H9 (cell line): ENCODE measurements around the gene FBXL22. TPM values are rescaled to one million over a fixed set of nuclear protein-coding genes. Genes with fewer than 3 reads are reported as not detected.

Experiments used
- DNase-seq: peaks from one replicate; pipeline ENCODE4 v3.0.0-alpha.2; 2017
- H2AFZ ChIP-seq: one replicate; pipeline ENCODE4 v1.6.1; 2013; ENCODE audit warnings: mild to moderate bottlenecking, low read length, control low read depth, moderate library complexity
- H2AK5ac ChIP-seq: 2 replicates; pipeline ENCODE4 v1.6.1; 2013; ENCODE audit warnings: low read length, control low read depth, mixed read lengths; ENCODE audit not compliant: insufficient read length
- H2BK120ac ChIP-seq: one replicate; pipeline ENCODE4 v1.6.1; 2013; ENCODE audit warnings: low read depth, mild to moderate bottlenecking, low read length, control low read depth, inconsistent platforms; ENCODE audit not compliant: poor library complexity, severe bottlenecking
- H2BK12ac ChIP-seq: 2 replicates; pipeline ENCODE4 v1.6.1; 2013; ENCODE audit warnings: low read length, control low read depth, mixed read lengths, low read depth; ENCODE audit not compliant: insufficient read length
- H2BK15ac ChIP-seq: 2 replicates; pipeline ENCODE4 v1.6.1; 2013; ENCODE audit warnings: low read depth, low read length, control low read depth
- H2BK20ac ChIP-seq: one replicate; pipeline ENCODE4 v1.6.1; 2013; ENCODE audit warnings: low read depth, mild to moderate bottlenecking, low read length, control low read depth, inconsistent platforms; ENCODE audit not compliant: poor library complexity, severe bottlenecking
- H2BK5ac ChIP-seq: 2 replicates; pipeline ENCODE4 v1.6.1; 2013; ENCODE audit warnings: low read length, control low read depth, mixed read lengths; ENCODE audit not compliant: insufficient read length
- H3K14ac ChIP-seq: 2 replicates; pipeline ENCODE4 v1.6.1; 2013; ENCODE audit warnings: low read length, control low read depth; ENCODE audit not compliant: insufficient read depth
- H3K18ac ChIP-seq: 2 replicates; pipeline ENCODE4 v1.6.1; 2013; ENCODE audit warnings: low read depth, mild to moderate bottlenecking, mixed read lengths, low read length, control low read depth; ENCODE audit not compliant: insufficient read length
- H3K23ac ChIP-seq: 2 replicates; pipeline ENCODE4 v1.6.1; 2013; ENCODE audit warnings: low read length, control low read depth, mixed read lengths, low read depth; ENCODE audit not compliant: insufficient read length
- H3K23me2 ChIP-seq: 2 replicates; pipeline ENCODE4 v1.6.1; 2013; ENCODE audit warnings: low read depth, mild to moderate bottlenecking, mixed read lengths, low read length, control low read depth; ENCODE audit not compliant: insufficient read length, poor library complexity, severe bottlenecking
- H3K27ac ChIP-seq: 2 replicates; pipeline ENCODE4 v1.5.1; 2013; ENCODE audit warnings: low read length, control low read depth, mixed read lengths, low read depth; ENCODE audit not compliant: insufficient read length
- H3K27me3 ChIP-seq: 2 replicates; pipeline ENCODE4 v1.6.1; 2013; ENCODE audit warnings: low read length, control low read depth, inconsistent platforms; ENCODE audit not compliant: insufficient read depth
- H3K4ac ChIP-seq: 2 replicates; pipeline ENCODE4 v1.6.1; 2013; ENCODE audit warnings: low read depth, mild to moderate bottlenecking, control low read depth, inconsistent platforms, low read length, moderate library complexity
- H3K4me1 ChIP-seq: 2 replicates; pipeline ENCODE4 v1.6.1; 2013; ENCODE audit warnings: low read length, control low read depth, inconsistent platforms; ENCODE audit not compliant: insufficient read depth
- H3K4me2 ChIP-seq: 2 replicates; pipeline ENCODE4 v1.6.1; 2013; ENCODE audit warnings: low read length, control low read depth, mixed read lengths; ENCODE audit not compliant: insufficient read length, insufficient read depth
- H3K56ac ChIP-seq: 2 replicates; pipeline ENCODE4 v1.6.1; 2013; ENCODE audit warnings: low read depth, mild to moderate bottlenecking, mixed read lengths, low read length, control low read depth; ENCODE audit not compliant: insufficient read length
- H3K79me1 ChIP-seq: 2 replicates; pipeline ENCODE4 v1.6.1; 2013; ENCODE audit warnings: low read depth, mild to moderate bottlenecking, moderate library complexity, low read length, control low read depth, inconsistent platforms; ENCODE audit not compliant: insufficient read depth, poor library complexity, severe bottlenecking
- H3K79me2 ChIP-seq: 2 replicates; pipeline ENCODE4 v1.6.1; 2013; ENCODE audit warnings: low read length, control low read depth, inconsistent platforms; ENCODE audit not compliant: insufficient read depth
- H3K9ac ChIP-seq: 2 replicates; pipeline ENCODE4 v1.6.1; 2013; ENCODE audit warnings: low read length, control low read depth, mixed read lengths; ENCODE audit not compliant: insufficient read length; ENCODE audit errors: extremely low read depth
- H3K9me3 ChIP-seq: one replicate; pipeline ENCODE4 v1.6.1; 2013; ENCODE audit warnings: low read depth, low read length, inconsistent platforms; ENCODE audit not compliant: control insufficient read depth
- H3T11ph ChIP-seq: one replicate; pipeline ENCODE4 v1.6.1; 2013; ENCODE audit warnings: mild to moderate bottlenecking, low read length, control low read depth, inconsistent platforms
- H4K20me1 ChIP-seq: one replicate; pipeline ENCODE4 v1.6.1; 2013; ENCODE audit not compliant: control insufficient read depth, insufficient read length, insufficient read depth
- H4K5ac ChIP-seq: 2 replicates; pipeline ENCODE4 v1.6.1; 2013; ENCODE audit warnings: low read depth, mild to moderate bottlenecking, mixed read lengths, low read length, control low read depth; ENCODE audit not compliant: insufficient read length
- H4K8ac ChIP-seq: replicated peaks from 2 replicates; pipeline ENCODE4 v1.6.1; 2013; ENCODE audit warnings: low read length, control low read depth, mixed read lengths, low read depth; ENCODE audit not compliant: insufficient read length
- H4K91ac ChIP-seq: 2 replicates; pipeline ENCODE4 v1.6.1; 2013; ENCODE audit warnings: low read depth, mild to moderate bottlenecking, moderate library complexity, mixed read lengths, low read length, control low read depth; ENCODE audit not compliant: insufficient read length
- H3K27ac Mint-ChIP-seq, 3 experiments: 2 replicates in 2 of 3; 3 replicates in 1 of 3; pipeline ENCODE4 v1.8.0; 2020 to 2021; ENCODE audit warnings: mixed read lengths in 3 of 3, mild to moderate bottlenecking in 1 of 3, moderate library complexity in 1 of 3
- H3K27me3 Mint-ChIP-seq: 2 replicates; pipeline ENCODE4 v1.8.0; 2021; ENCODE audit warnings: low read depth, mild to moderate bottlenecking, moderate library complexity, mixed read lengths
- H3K36me3 Mint-ChIP-seq, 3 experiments: 2 replicates in 2 of 3; 3 replicates in 1 of 3; pipeline ENCODE4 v1.8.0; 2020 to 2021; ENCODE audit warnings: low read depth in 3 of 3, mixed read lengths in 3 of 3; ENCODE audit not compliant: insufficient read depth in 1 of 3
- H3K4me1 Mint-ChIP-seq, 2 experiments: 2 replicates each; pipeline ENCODE4 v1.8.0; 2020; ENCODE audit warnings: mixed read lengths in 2 of 2
- H3K4me3 Mint-ChIP-seq, 2 experiments: 2 replicates in 1 of 2; 3 replicates in 1 of 2; pipeline ENCODE4 v1.8.0; 2020 to 2021; ENCODE audit warnings: mild to moderate bottlenecking in 2 of 2, mixed read lengths in 2 of 2, moderate library complexity in 1 of 2
- H3K9me3 Mint-ChIP-seq, 2 experiments: 2 replicates in 1 of 2; 3 replicates in 1 of 2; pipeline ENCODE4 v1.8.0; 2020; ENCODE audit warnings: mild to moderate bottlenecking in 2 of 2, mixed read lengths in 2 of 2, moderate library complexity in 1 of 2
- CTCF ChIP-seq: fragments of 200-600 bp; sonication (generic); conservative IDR thresholded peaks from 3 replicates; pipeline ENCODE4 v1.8.0; 2021; ENCODE audit warnings: antibody characterized with exemption, mild to moderate bottlenecking
- WGBS: extraction: QIAGEN DNeasy Blood & Tissue Kit; methylation state at CpG from one replicate; pipeline ENCODE4 v1.1.7; 2013; ENCODE audit warnings: missing lambda C conversion rate, low lambda C conversion rate, mixed read lengths; ENCODE audit not compliant: insufficient read length; ENCODE audit errors: extremely low coverage; 5-methylcytosine and 5-hydroxymethylcytosine counted together
- total RNA-seq: library from RNA; stranded (reverse); gene quantifications from 2 replicates; pipeline ENCODE4 v1.2.1, GENCODE V29; 2021

The FBXL22 gene
- total RNA-seq, 1 experiment from 2014 or later = 0.52 TPM

DNA sequence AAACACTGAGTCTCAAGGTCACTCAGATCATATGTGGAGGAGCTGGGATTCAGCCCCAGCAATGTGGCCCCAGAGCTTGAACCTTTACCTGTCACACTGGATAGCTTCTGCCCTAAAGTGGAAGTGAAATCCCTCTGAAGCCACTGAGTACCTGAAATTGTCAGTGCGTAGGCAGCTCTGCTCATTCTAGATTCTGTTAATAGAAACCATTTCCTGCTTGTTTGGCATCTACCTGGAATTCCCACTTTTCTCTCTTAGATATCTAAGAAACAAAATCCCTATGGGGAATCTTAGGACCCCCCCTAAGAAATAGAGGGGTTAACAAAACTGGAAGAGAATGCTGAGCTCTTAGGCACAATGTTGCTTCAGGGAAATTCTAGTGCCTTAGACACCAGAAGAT is 29.8 kb downstream of the FBXL22 start:
- no peak overlapping the region for H3K4ac ChIP-seq
- no peak overlapping the region for H2BK20ac ChIP-seq
- no peak overlapping the region for H2BK12ac ChIP-seq
- no peaks in the 10 kb centered on the region for H3K79me1 ChIP-seq
- no peak for TF ChIP-seq CTCF
- Mint-ChIP-seq H3K9me3 (no peaks in the 10 kb centered on the region), H3K36me3 (peaks cover 6 to 68% (median 55%) of the 10 kb centered on the region in 3 experiments; a peak in 6 of 7 replicates), H3K4me3 (no peak overlapping the region), H3K27ac (no peak overlapping the region), H3K27me3 (no peaks in the 10 kb centered on the region), H3K4me1 (no peaks in the 10 kb centered on the region)
- no peak overlapping the region for H3K23ac ChIP-seq
- no peak overlapping the region for H2AFZ ChIP-seq
- H3K14ac ChIP-seq = no peak overlapping the region
- H3K4me2 ChIP-seq = no peak overlapping the region
- no peak overlapping the region for H3K56ac ChIP-seq
- no peak overlapping the region for H2BK5ac ChIP-seq
- no peaks in the 10 kb centered on the region for H3K23me2 ChIP-seq
- H4K91ac ChIP-seq = no peak overlapping the region
- no peak overlapping the region for H3K27ac ChIP-seq
- H3K9ac ChIP-seq = no peak overlapping the region
- H3K18ac ChIP-seq = no peak overlapping the region
- H3K4me1 ChIP-seq = no peaks in the 10 kb centered on the region
- H3T11ph ChIP-seq = no peak overlapping the region
- no peak overlapping the region for H4K8ac ChIP-seq
- H2BK15ac ChIP-seq = no peak overlapping the region
- no peaks in the 10 kb centered on the region for H3K79me2 ChIP-seq
- H2BK120ac ChIP-seq = no peak overlapping the region
- WGBS = no CpG with 5 or more reads among the region's 1 CpG
- DNase-seq = no peak
- H4K5ac ChIP-seq = no peak overlapping the region
- H4K20me1 ChIP-seq = no peaks in the 10 kb centered on the region
- no peaks in the 10 kb centered on the region for H3K27me3 ChIP-seq
- no peaks in the 10 kb centered on the region for H3K9me3 ChIP-seq
- H2AK5ac ChIP-seq = no peak overlapping the region
